HL-60 (cell line): ENCODE data around the gene TGFA.

Source experiments
- DNase-seq, 2 experiments: peaks; one replicate each; pipeline ENCODE4 v3.0.0-alpha.2; 2010 to 2020; ENCODE audit warnings: low read depth in 1 of 2, low spot score in 1 of 2
- H3K27ac ChIP-seq: fragments of 250-450 bp; sonication (Bioruptor Pico); replicated peaks from 2 replicates; pipeline ENCODE4 v1.5.1; 2020; ENCODE audit warnings: mild to moderate bottlenecking, moderate library complexity
- H3K27me3 ChIP-seq: fragments of 250-450 bp; sonication (Bioruptor Pico); 2 replicates; pipeline ENCODE4 v1.5.1; 2021; ENCODE audit warnings: mild to moderate bottlenecking, moderate library complexity; ENCODE audit not compliant: insufficient read depth, poor library complexity, severe bottlenecking
- H3K4me3 ChIP-seq: replicated peaks from 2 replicates; pipeline ENCODE4 v1.5.1; 2011; ENCODE audit warnings: mild to moderate bottlenecking, control low read depth, low read length; ENCODE audit not compliant: insufficient read depth
- GABPA ChIP-seq: IDR thresholded peaks from 2 replicates; pipeline ENCODE4 v1.6.1; 2012; ENCODE audit warnings: low read depth
- POLR2AphosphoS5 ChIP-seq: IDR thresholded peaks from 2 replicates; pipeline ENCODE4 v1.6.1; 2012; ENCODE audit warnings: low read depth
- REST ChIP-seq: IDR thresholded peaks from 2 replicates; pipeline ENCODE4 v1.6.1; 2012; ENCODE audit warnings: low read depth; ENCODE audit not compliant: insufficient replicate concordance
- SPI1 ChIP-seq: IDR thresholded peaks from 2 replicates; pipeline ENCODE4 v1.6.1; 2012; ENCODE audit warnings: low read depth, mild to moderate bottlenecking, borderline replicate concordance
- TF ChIP-seq, protein P1 (sequence below): IDR thresholded peaks from one replicate; pipeline ENCODE4 v1.5.1; 2011; ENCODE audit warnings: low read length, control low read depth, inconsistent platforms; ENCODE audit not compliant: insufficient read depth

The TGFA gene

GRCh38 chr2:70546885-70547284 lies 6.7 kb downstream of the TGFA start:
- no peak overlapping the region for H3K4me3 ChIP-seq
- no peak overlapping the region for H3K27ac ChIP-seq
- TF ChIP-seq SPI1 (no peak), REST (no peak), GABPA (no peak), POLR2AphosphoS5 (no peak)
- TF ChIP-seq, protein P1, sequence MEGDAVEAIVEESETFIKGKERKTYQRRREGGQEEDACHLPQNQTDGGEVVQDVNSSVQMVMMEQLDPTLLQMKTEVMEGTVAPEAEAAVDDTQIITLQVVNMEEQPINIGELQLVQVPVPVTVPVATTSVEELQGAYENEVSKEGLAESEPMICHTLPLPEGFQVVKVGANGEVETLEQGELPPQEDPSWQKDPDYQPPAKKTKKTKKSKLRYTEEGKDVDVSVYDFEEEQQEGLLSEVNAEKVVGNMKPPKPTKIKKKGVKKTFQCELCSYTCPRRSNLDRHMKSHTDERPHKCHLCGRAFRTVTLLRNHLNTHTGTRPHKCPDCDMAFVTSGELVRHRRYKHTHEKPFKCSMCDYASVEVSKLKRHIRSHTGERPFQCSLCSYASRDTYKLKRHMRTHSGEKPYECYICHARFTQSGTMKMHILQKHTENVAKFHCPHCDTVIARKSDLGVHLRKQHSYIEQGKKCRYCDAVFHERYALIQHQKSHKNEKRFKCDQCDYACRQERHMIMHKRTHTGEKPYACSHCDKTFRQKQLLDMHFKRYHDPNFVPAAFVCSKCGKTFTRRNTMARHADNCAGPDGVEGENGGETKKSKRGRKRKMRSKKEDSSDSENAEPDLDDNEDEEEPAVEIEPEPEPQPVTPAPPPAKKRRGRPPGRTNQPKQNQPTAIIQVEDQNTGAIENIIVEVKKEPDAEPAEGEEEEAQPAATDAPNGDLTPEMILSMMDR = no peak
- DNase-seq = no peak
- peaks cover 1% of the 10 kb centered on the region for H3K27me3 ChIP-seq

DNA sequence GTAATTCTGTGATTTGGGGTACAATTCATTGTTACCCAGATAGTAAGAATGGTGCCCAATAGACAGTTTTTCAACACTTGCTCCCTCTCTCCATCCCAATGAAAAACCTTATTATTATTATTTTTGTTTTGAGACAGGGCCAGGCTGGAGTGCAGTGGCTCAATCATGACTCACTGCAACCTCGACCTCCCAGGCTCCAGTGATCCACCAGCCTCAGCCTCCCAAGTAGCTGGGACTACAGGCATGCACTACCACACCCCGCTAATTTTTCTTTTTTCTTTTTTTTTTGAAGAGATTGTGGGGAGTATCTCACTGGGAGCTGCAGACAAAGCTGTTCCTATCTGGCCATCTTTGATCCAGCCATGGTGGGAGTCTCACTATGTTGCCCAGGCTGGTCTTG lies 7.2 kb downstream of the TGFA start:
- Histone ChIP-seq H3K27me3 (no peaks in the 10 kb centered on the region), H3K27ac (no peak overlapping the region), H3K4me3 (no peak overlapping the region)
- no peak for DNase-seq
- TF ChIP-seq GABPA = no peak
- TF ChIP-seq REST = no peak
- TF ChIP-seq SPI1 = no peak

DNA sequence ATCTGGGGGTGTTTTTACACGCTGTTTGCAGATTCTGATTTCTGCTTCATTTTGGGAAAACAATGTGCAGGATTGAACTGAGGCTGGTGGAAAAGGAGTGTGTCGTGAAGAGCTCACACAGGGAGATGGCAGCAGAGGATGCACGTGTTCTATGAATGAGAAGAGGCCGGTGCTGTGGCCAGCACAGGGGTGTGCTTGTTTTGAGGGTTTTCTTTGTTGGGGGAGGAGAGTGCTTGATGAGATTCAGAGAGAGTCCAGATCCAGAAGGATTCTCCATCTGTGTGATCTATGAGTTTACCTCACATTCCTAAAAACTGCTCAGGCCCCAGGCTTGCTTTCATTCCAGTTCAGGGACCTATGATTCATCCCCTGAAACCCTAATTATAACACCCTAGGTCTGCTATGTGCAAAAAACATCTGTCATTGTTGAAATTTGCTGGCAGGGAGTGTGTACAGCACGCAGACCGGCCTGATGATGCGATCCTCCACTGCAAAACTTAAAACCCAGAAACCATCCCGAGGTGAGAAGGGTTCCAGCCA lies 12.1 kb downstream of the TGFA start:
- Histone ChIP-seq H3K27me3 (no peaks in the 10 kb centered on the region), H3K27ac (no peak overlapping the region), H3K4me3 (no peak overlapping the region)
- TF ChIP-seq, protein P1 = no peak
- no peak for TF ChIP-seq SPI1
- TF ChIP-seq GABPA = no peak
- TF ChIP-seq POLR2AphosphoS5 = no peak
- no peak for TF ChIP-seq REST
- DNase-seq = no peak

GRCh38 chr2:70537840-70538239 lies 15.8 kb downstream of the TGFA start:
- H3K4me3 ChIP-seq = no peak overlapping the region
- no peak for DNase-seq
- no peaks in the 10 kb centered on the region for H3K27me3 ChIP-seq
- TF ChIP-seq SPI1 (no peak), REST (no peak), GABPA (no peak)
- TF ChIP-seq, protein P1 = no peak
- no peak overlapping the region for H3K27ac ChIP-seq
